ENCODE data around the gene NPTXR. TPM values are rescaled to one million over a fixed set of nuclear protein-coding genes. Genes with fewer than 3 reads are reported as not detected.
A peak's percentile ranks its signal among the peaks of the same experiment; 100 is the strongest.

The NPTXR gene
- total and polyA plus RNA-seq, 2 experiments from 2014 or later, result 0.99 to 2.7 TPM

DNA sequence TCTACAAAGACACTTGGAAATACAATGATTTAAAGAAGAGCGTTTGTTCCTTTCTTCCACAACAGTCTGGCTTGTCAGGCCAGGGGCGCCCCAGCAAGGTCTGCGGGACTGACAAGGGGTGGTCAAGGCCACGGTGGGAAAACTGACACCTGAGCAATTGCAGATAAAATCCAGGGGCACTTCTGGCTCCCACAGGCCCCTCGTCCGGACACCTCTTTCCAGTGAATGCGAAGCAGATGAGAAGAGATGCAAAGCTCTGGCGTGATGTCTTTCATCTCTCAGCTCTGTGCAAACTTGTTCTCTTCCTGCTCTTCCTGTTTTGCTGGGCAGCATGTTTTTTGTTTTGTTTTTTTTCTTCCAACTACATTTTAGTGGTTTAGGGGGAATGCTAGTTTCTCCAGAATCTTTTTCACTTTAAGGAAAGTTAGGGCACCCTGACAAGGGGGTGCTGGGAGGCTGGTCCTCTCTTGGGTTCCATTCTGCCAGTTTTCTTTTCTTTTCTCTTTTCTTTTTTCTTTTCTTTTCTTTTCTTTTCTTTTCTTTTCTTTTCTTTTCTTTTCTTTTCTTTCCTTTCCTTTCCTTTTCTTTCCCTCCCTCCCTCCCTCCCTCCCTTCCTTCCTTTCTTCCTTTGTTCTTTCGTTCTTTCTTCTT is 39.3 kb upstream of the NPTXR start:
- peaks cover 20% of the 10 kb centered on the region for H3K4me1 ChIP-seq (ENCODE audit: insufficient read depth)
- H3K4me3 ChIP-seq, result no peak overlapping the region
- H3K4me2 ChIP-seq (ENCODE audit: unreplicated experiment), result no peak overlapping the region
- in situ Hi-C loops (cut with MboI), result no loop called here
- H3K79me2 ChIP-seq (ENCODE audit: insufficient read depth), result no peaks in the 10 kb centered on the region
- 54 to 56% methylated on average over 9 of the region's 9 CpGs for WGBS, 2 experiments (ENCODE audit: low coverage in 1 of 2, low lambda C conversion rate in 2 of 2, missing lambda C conversion rate in 2 of 2)
- H3K9me2 ChIP-seq (ENCODE audit: insufficient read depth), result no peaks in the 10 kb centered on the region
- peak overlapping the region; percentile 14; the same call in 1 of the 2 replicates for H2AFZ ChIP-seq
- H3K36me3 ChIP-seq (ENCODE audit: low read depth), result no peaks in the 10 kb centered on the region
- DNase-seq, result no peak
- no peak overlapping the region for H3K27ac ChIP-seq
- no peaks in the 10 kb centered on the region for H3K9me3 ChIP-seq (ENCODE audit: low read depth)
- H3K27me3 ChIP-seq (replicated peaks; ENCODE audit: insufficient read depth), result no peaks in the 10 kb centered on the region
- no peaks in the 10 kb centered on the region for H4K20me1 ChIP-seq (ENCODE audit: insufficient read depth)
- no peak overlapping the region for H3K9ac ChIP-seq
- peaks cover 4% of the 10 kb centered on the region; the same call in 1 of the 2 replicates for H3F3A ChIP-seq (ENCODE audit: insufficient read depth)
- TF ChIP-seq EZH2phosphoT487 (IDR thresholded peaks at IDR 0.05; ENCODE audit: insufficient read depth, low read depth), result no peak
- no peak for TF ChIP-seq EZH2 (IDR thresholded peaks at IDR 0.05; ENCODE audit: insufficient read depth, poor library complexity, severe bottlenecking)

DNA sequence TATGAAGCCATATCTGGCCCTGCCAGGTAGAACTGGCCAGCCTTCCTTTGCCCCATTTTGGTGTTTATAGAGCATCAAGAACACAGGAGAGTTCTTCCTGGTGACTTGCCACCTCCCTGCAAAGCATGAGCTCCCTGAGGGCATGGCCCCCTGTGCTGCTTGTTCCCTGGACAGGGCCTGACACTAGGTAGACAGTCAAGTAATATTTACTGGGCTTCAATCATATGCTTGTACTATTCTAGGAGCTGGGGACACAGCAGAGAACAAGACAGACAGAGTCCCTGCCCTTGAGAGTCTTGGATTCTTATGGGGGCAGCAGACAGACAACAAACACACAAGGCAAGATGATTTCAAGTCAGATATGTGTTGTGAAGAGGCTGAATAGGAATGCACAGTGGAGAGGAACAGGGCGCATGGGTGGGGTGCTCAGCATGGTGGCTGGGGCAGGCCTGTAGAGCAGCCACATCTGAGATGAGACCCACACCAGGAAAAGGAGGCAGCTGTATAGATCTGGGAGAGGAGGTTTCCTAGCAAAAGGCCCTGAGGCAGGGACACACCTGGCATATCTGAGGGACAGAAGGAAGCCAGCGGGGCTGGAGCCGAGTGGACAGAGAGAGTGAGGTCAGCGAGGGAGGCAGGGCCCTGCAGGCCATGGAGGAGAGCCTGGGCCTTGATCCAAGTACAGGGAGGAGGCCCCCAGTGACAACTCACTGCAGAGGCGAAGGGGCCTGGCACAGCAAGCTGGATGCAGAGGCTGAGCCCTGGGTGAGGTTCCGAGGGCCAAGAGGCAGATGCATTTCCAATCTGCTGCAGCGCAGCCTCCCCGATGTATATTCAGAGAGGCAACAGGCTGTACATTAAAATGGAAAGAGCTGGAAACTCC is 38.4 kb upstream of the NPTXR start:
- peak overlapping the region; percentile 54 for H3K27ac ChIP-seq
- DNase-seq, result peak; percentile 77
- H3K79me2 ChIP-seq (ENCODE audit: insufficient read depth), result no peaks in the 10 kb centered on the region
- H3K4me3 ChIP-seq, result peak overlapping the region; percentile 37; the same call in 1 of the 2 replicates
- peak overlapping the region; percentile 14; the same call in 1 of the 2 replicates for H2AFZ ChIP-seq
- peaks cover 20% of the 10 kb centered on the region for H3K4me1 ChIP-seq (ENCODE audit: insufficient read depth)
- H3K9ac ChIP-seq, result peak overlapping the region; percentile 31; the same call in 1 of the 2 replicates
- WGBS, 2 experiments (ENCODE audit: low coverage in 1 of 2, low lambda C conversion rate in 2 of 2, missing lambda C conversion rate in 2 of 2), result 28 to 35% methylated on average over 7 to 8 of the region's 8 CpGs
- no peaks in the 10 kb centered on the region for H4K20me1 ChIP-seq (ENCODE audit: insufficient read depth)
- H3K4me2 ChIP-seq (ENCODE audit: unreplicated experiment), result peak overlapping the region; percentile 65
- no peaks in the 10 kb centered on the region for H3K9me3 ChIP-seq (ENCODE audit: low read depth)
- TF ChIP-seq EZH2phosphoT487 (IDR thresholded peaks at IDR 0.05; ENCODE audit: insufficient read depth, low read depth), result no peak
- no peak for TF ChIP-seq EZH2 (IDR thresholded peaks at IDR 0.05; ENCODE audit: insufficient read depth, poor library complexity, severe bottlenecking)
- no peaks in the 10 kb centered on the region for H3K27me3 ChIP-seq (replicated peaks; ENCODE audit: insufficient read depth)
- in situ Hi-C loops (cut with MboI), result no loop called here
- H3K36me3 ChIP-seq (ENCODE audit: low read depth), result no peaks in the 10 kb centered on the region
- peaks cover 4% of the 10 kb centered on the region; the same call in 1 of the 2 replicates for H3F3A ChIP-seq (ENCODE audit: insufficient read depth)
- no peaks in the 10 kb centered on the region for H3K9me2 ChIP-seq (ENCODE audit: insufficient read depth)

DNA sequence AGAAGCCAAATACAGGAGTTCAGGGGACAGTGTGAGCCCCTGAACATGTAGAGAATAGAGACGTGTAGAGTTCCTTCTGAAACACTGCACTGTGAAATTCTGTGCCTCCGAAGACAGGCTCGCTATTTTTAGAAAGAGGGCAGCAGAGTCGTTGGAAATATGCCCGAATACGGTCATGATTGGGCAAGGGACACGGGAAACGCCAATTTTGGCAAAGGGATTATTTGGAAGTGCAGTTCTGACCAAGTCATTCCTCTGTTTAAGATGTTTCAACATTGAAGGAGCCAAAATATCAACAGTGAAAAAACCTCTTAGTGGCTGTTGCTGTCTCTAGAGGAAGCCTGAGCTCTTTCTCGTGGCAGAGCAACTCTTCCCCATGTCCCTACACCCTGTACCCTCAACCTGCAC is 37.6 kb upstream of the NPTXR start:
- in situ Hi-C loops (cut with MboI), result no loop called here

DNA sequence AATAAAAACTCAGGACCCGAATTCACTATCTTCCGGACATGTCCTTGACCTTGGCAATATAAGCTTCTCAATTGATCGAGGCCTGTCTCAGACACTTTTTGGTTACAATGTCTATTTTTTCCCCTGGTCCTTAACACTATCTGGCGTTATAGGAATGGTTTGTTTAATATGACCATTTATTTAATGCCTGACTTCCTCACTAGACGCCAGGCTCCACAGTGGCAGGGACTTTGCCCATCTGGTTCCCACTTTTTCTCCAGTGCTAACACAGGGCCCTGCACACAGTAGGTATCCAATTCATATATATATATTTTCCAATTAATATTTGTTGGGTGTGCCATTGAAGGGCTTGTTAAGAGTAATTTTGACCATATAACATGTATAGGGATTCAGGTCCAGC is 36.1 kb upstream of the NPTXR start:
- in situ Hi-C loops (cut with MboI), result loop anchor here (10.0 kb wide), 2 partner anchors 125 to 235 kb away; no protein-coding TSS in a partner anchor
- no peaks in the 10 kb centered on the region for H4K20me1 ChIP-seq (ENCODE audit: insufficient read depth)
- no peaks in the 10 kb centered on the region for H3K9me2 ChIP-seq (ENCODE audit: insufficient read depth)
- no peak overlapping the region for H2AFZ ChIP-seq
- H3K79me2 ChIP-seq (ENCODE audit: insufficient read depth), result no peaks in the 10 kb centered on the region
- H3K27ac ChIP-seq, result no peak overlapping the region
- no peak overlapping the region for H3K4me2 ChIP-seq (ENCODE audit: unreplicated experiment)
- peaks cover 20% of the 10 kb centered on the region for H3K4me1 ChIP-seq (ENCODE audit: insufficient read depth)
- TF ChIP-seq EZH2phosphoT487 (IDR thresholded peaks at IDR 0.05; ENCODE audit: insufficient read depth, low read depth) (no peak), EZH2 (IDR thresholded peaks at IDR 0.05; ENCODE audit: insufficient read depth, poor library complexity, severe bottlenecking) (no peak)
- DNase-seq, result no peak
- no peaks in the 10 kb centered on the region for H3K9me3 ChIP-seq (ENCODE audit: low read depth)
- no peak overlapping the region for H3K4me3 ChIP-seq
- H3K27me3 ChIP-seq (replicated peaks; ENCODE audit: insufficient read depth), result no peaks in the 10 kb centered on the region
- WGBS, 2 experiments (ENCODE audit: low coverage in 1 of 2, low lambda C conversion rate in 2 of 2, missing lambda C conversion rate in 2 of 2), result 80 to 83% methylated on average over 5 of the region's 5 CpGs
- H3K36me3 ChIP-seq (ENCODE audit: low read depth), result no peaks in the 10 kb centered on the region
- H3F3A ChIP-seq (ENCODE audit: insufficient read depth), result peaks cover 4% of the 10 kb centered on the region; the same call in 1 of the 2 replicates
- H3K9ac ChIP-seq, result no peak overlapping the region

More for the DNA sequence above, 37.6 kb upstream of the NPTXR start:
- Histone ChIP-seq H3K9me3 (ENCODE audit: low read depth) (no peaks in the 10 kb centered on the region), H3K79me2 (ENCODE audit: insufficient read depth) (no peaks in the 10 kb centered on the region), H3K27me3 (replicated peaks; ENCODE audit: insufficient read depth) (no peaks in the 10 kb centered on the region), H3K4me3 (peak overlapping the region; percentile 37; the same call in 1 of the 2 replicates), H3F3A (ENCODE audit: insufficient read depth) (peaks cover 4% of the 10 kb centered on the region; the same call in 1 of the 2 replicates), H3K4me2 (ENCODE audit: unreplicated experiment) (peak overlapping the region; percentile 65), H3K9me2 (ENCODE audit: insufficient read depth) (no peaks in the 10 kb centered on the region), H4K20me1 (ENCODE audit: insufficient read depth) (no peaks in the 10 kb centered on the region), H2AFZ (peak overlapping the region; percentile 52), H3K4me1 (ENCODE audit: insufficient read depth) (peaks cover 20% of the 10 kb centered on the region), H3K9ac (peak overlapping the region; percentile 31; the same call in 1 of the 2 replicates), H3K27ac (peak overlapping the region; percentile 54), H3K36me3 (ENCODE audit: low read depth) (no peaks in the 10 kb centered on the region)
- TF ChIP-seq EZH2phosphoT487 (IDR thresholded peaks at IDR 0.05; ENCODE audit: insufficient read depth, low read depth), result no peak
- TF ChIP-seq EZH2 (IDR thresholded peaks at IDR 0.05; ENCODE audit: insufficient read depth, poor library complexity, severe bottlenecking), result no peak
- WGBS, 2 experiments (ENCODE audit: low coverage in 1 of 2, low lambda C conversion rate in 2 of 2, missing lambda C conversion rate in 2 of 2), result 0 to 3% methylated on average over 9 of the region's 9 CpGs
- peak; percentile 91 for DNase-seq

Data from GM23248 (cell line).